Measurements from ENCODE around the gene EMP1.

GRCh38 chr12:13152281-13152680 is 44.2 kb upstream of the EMP1 start:
- TF ChIP-seq CTCF (IDR thresholded peaks at IDR 0.05): no peak
- TF ChIP-seq JUNB (IDR thresholded peaks at IDR 0.05): no peak
- TF ChIP-seq HDAC2 (IDR thresholded peaks at IDR 0.05): no peak
